ENCODE measurements around the gene ZNF804B.

GRCh38 chr7:89012016-89012415, 252.5 kb downstream of the ZNF804B start:
- TF ChIP-seq CTCF (conservative IDR thresholded peaks at IDR 0.05) (no peak), EZH2 (IDR thresholded peaks at IDR 0.05; ENCODE audit: low read depth) (no peak)
